ENCODE measurements around the gene C4B. TPM values are rescaled to one million over a fixed set of nuclear protein-coding genes. Genes with fewer than 3 reads are reported as not detected.

C4B gene
- total RNA-seq, 3 donors from 2014 or later: 5.6 to 323 (median 298) TPM

DNA sequence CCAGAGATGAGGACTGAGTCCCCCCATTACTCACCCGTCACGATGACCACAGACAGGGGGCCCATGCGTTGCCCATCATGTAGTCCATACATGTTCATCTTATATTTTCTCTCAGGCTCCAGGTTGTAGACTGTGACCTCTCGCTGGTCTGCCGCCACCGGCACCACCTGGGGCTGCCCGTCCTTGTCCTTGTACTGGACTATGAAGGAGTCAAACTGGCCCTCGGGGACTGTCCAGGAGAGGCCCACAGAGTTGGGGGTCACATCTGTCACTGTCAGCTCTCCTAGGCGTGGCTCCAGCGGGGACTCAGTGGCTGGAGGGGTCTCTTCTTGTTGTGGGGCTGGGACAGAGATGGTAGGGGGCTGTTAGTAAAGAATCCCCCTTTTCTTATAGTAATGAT, 59.0 kb downstream of the C4B start:
- H3K4me1 ChIP-seq: no peaks in the 10 kb centered on the region
- no peak overlapping the region for H3K4me3 ChIP-seq
- H3K27ac ChIP-seq: peak overlapping the region in 1 of 2 donors; percentile 38
- intact Hi-C loops (cut with DNase I; ENCODE audit: low total_unique reads): no loop called here
- no peaks in the 10 kb centered on the region for H3K27me3 ChIP-seq
- no peaks in the 10 kb centered on the region for H3K36me3 ChIP-seq
- no peak for DNase-seq (ENCODE audit: low spot score in 2 of 2)
- no peak for TF ChIP-seq POLR2AphosphoS5 (IDR thresholded peaks at IDR 0.05)
- TF ChIP-seq CTCF (IDR thresholded peaks at IDR 0.05): no peak
- no peak for TF ChIP-seq POLR2A (IDR thresholded peaks at IDR 0.05)
- H3K9me3 ChIP-seq: no peaks in the 10 kb centered on the region

DNA sequence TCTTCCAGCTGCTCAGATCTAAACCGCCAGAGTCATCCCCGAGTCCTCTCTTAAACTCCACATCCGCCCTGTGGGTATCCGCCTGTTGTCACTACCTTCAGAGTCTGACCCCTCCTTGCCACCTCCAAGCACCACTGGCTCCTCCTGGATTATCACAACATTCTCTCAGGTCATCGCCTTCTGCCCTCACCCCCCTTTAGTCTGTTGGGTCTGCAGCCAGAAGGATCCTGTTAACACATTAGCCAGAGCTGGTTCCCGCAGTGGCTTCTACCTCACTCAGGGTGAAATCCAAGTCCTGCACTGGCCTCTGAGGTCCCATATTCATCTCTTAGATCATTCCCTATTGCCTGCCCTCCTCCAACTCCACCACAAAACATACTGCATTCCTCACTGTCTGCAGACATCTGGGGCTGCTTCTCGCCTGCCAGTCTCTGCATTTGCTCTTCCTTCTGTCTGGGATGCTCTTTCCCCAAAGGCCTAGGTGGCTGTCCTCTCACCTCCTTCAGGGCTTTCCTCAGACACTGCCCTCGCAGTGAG, 60.5 kb downstream of the C4B start:
- Histone ChIP-seq H3K27me3 (no peaks in the 10 kb centered on the region), H3K4me1 (no peaks in the 10 kb centered on the region), H3K27ac (no peak overlapping the region), H3K36me3 (no peaks in the 10 kb centered on the region), H3K9me3 (no peaks in the 10 kb centered on the region), H3K4me3 (no peak overlapping the region)
- no peak for DNase-seq (ENCODE audit: low spot score in 2 of 2)
- intact Hi-C loops (cut with DNase I; ENCODE audit: low total_unique reads): no loop called here
- TF ChIP-seq CTCF (IDR thresholded peaks at IDR 0.05) (no peak), POLR2AphosphoS5 (IDR thresholded peaks at IDR 0.05) (no peak), POLR2A (IDR thresholded peaks at IDR 0.05) (no peak)

DNA sequence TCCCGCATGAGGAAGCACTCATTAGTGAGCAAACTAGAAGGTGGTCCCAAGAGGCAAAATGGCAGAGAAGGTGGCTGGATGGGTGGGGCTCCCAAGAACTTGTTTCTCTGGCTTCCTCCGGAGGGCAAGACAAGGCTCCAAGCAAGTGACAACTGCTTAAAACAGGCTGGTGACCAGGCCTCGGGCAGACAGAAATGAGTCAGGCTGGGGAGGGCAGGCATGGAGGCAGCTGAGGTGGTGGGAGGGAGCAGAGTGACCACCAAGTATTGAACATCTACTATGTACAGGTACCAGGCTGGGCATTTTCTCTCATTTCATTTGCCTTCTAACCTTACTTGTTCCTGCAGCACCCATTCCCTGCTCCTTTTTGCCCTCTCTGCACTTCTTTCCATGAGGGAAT, 61.2 kb downstream of the C4B start:
- H3K36me3 ChIP-seq: no peaks in the 10 kb centered on the region
- DNase-seq (ENCODE audit: low spot score in 2 of 2): no peak
- no peak overlapping the region for H3K4me3 ChIP-seq
- intact Hi-C loops (cut with DNase I; ENCODE audit: low total_unique reads): no loop called here
- H3K27me3 ChIP-seq: no peaks in the 10 kb centered on the region
- TF ChIP-seq CTCF (IDR thresholded peaks at IDR 0.05) (no peak), POLR2AphosphoS5 (IDR thresholded peaks at IDR 0.05) (no peak), POLR2A (IDR thresholded peaks at IDR 0.05) (no peak)
- no peaks in the 10 kb centered on the region for H3K4me1 ChIP-seq
- H3K9me3 ChIP-seq: no peaks in the 10 kb centered on the region
- H3K27ac ChIP-seq: peak overlapping the region in 1 of 2 donors; percentile 14

DNA sequence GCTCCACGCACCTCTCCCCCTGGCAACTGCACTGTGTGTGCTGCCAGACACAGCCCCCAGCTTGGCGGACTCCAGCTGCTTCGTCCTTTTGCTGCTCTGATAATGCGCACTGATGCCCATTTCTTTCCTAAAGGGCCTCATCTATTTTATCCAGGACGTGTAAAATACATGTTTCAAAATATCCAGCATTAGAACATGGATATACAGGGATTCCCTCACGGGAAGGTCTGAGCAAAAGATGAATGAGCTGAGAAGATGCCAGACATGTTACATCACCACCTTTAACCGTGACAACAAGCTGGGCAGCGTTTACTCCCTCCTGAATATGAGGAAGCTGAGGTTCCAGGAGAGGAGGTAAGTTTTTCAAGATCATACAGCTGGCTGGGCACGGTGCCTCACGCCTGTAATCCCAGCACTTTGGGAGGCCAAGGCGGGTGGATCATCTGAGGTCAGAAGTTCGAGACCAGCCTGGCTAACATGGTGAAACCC, 61.8 kb downstream of the C4B start:
- intact Hi-C loops (cut with DNase I; ENCODE audit: low total_unique reads): no loop called here
- peak in 1 of 2 donors; percentile 35 for DNase-seq (ENCODE audit: low spot score in 2 of 2)
- H3K36me3 ChIP-seq: no peaks in the 10 kb centered on the region
- H3K4me1 ChIP-seq: no peaks in the 10 kb centered on the region
- no peaks in the 10 kb centered on the region for H3K27me3 ChIP-seq
- H3K9me3 ChIP-seq: no peaks in the 10 kb centered on the region
- TF ChIP-seq POLR2AphosphoS5 (IDR thresholded peaks at IDR 0.05): peak in 2 of 3 donors; percentile 46 to 51
- no peak for TF ChIP-seq CTCF (IDR thresholded peaks at IDR 0.05)
- no peak for TF ChIP-seq POLR2A (IDR thresholded peaks at IDR 0.05)
- H3K27ac ChIP-seq: peak overlapping the region in 1 of 2 donors; percentile 14
- no peak overlapping the region for H3K4me3 ChIP-seq

GRCh38 chr6:32079566-32080290, 65.1 kb downstream of the C4B start:
- no peaks in the 10 kb centered on the region for H3K9me3 ChIP-seq
- intact Hi-C loops (cut with DNase I; ENCODE audit: low total_unique reads): no loop called here
- no peaks in the 10 kb centered on the region for H3K27me3 ChIP-seq
- no peaks in the 10 kb centered on the region for H3K4me1 ChIP-seq
- TF ChIP-seq CTCF (IDR thresholded peaks at IDR 0.05): no peak
- no peak for TF ChIP-seq POLR2AphosphoS5 (IDR thresholded peaks at IDR 0.05)
- no peak for TF ChIP-seq POLR2A (IDR thresholded peaks at IDR 0.05)
- no peak for DNase-seq (ENCODE audit: low spot score in 2 of 2)
- peak overlapping the region; percentile 48 to 80 for H3K27ac ChIP-seq
- no peak overlapping the region for H3K4me3 ChIP-seq
- no peaks in the 10 kb centered on the region for H3K36me3 ChIP-seq

All from breast epithelium (tissue), 4 donors.